ENCODE results near the gene WBP2. TPM values are rescaled to one million over a fixed set of nuclear protein-coding genes. Genes with fewer than 3 reads are reported as not detected.

WBP2 gene
- 160 TPM for total RNA-seq

DNA sequence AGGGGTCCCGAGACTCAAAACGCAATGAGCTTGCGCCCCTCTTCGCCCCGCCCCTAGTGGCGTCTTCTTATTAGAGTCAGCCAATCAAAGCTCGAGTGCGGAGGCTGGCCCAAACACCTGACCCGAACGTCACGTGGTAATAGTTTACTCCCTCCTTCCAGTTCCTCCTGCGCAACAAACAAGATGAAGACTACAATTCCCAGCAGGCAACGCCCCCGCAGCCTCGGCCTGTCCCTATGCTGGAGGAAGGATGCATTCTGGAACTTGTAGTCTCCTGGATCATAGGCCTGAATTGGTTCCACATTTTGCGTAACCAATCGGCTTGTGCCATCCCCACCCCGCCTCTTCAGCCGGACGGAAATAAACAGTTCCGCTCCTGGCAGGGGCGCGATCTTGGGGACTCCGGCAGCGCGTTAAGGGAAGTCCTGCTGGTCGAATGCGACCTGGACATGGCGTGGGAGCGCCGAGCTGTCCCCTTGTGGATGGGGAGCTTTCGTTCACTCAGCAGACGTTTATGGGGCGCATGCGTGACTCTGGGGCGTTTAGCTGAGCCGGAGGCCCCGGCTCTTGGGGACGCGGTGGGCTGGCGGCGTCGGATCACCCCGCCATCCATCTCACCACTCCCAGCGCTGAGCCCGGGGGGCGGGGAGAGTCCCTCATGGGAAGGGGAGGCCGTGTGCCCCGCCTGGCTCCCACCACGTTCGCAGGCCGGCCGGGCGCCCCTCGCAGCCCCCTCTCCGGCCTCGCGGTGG, at the start of gene WBP2:
TSS of gene WBP2 (minus strand) at position 26 of the 752 bp plus-strand sequence. CDS start 38 bp downstream, outside the sequence.
- peak; percentile 99 for DNase-seq (ENCODE audit: low spot score)

DNA sequence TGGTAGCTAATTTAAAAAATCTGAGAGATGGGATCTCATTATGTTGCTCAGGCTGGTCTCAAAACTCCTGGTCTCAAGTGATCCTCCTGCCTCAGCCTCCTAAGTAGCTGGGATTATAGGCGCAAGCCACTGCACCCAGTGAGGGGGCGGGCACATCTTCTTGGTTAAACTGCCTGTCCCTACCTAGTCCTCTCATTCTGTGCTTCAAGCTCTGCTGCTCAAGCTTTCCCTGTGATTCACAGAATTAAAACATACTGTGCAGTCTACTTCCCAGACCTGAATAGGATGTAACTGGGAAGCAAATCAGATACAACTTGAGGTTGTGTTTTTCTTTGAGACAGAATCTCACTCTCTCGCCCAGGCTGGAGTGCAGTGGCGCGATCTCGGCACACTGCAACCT, 47.3 kb upstream of the WBP2 start:
- DNase-seq (ENCODE audit: low spot score): no peak

DNA sequence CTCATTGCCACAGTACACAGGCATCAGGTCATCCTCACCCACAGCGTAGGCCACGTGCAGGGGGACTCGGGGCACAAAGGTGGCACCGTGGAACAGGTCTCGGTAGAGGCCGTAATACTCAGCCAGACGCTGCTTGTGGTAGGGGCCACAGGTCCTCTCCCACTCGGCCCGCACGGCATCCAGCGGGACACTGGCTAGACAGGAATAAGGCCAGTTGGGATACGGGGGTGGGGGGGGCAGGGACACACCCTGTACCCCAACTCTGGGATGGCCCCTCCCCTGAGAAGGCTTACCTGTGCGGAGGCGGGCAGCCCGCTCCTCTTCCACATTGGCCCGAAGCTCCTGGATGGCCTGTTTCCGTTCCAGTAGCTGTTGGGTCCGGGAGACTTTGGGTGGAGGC, 46.6 kb upstream of the WBP2 start:
- no peak for DNase-seq (ENCODE audit: low spot score)

DNA sequence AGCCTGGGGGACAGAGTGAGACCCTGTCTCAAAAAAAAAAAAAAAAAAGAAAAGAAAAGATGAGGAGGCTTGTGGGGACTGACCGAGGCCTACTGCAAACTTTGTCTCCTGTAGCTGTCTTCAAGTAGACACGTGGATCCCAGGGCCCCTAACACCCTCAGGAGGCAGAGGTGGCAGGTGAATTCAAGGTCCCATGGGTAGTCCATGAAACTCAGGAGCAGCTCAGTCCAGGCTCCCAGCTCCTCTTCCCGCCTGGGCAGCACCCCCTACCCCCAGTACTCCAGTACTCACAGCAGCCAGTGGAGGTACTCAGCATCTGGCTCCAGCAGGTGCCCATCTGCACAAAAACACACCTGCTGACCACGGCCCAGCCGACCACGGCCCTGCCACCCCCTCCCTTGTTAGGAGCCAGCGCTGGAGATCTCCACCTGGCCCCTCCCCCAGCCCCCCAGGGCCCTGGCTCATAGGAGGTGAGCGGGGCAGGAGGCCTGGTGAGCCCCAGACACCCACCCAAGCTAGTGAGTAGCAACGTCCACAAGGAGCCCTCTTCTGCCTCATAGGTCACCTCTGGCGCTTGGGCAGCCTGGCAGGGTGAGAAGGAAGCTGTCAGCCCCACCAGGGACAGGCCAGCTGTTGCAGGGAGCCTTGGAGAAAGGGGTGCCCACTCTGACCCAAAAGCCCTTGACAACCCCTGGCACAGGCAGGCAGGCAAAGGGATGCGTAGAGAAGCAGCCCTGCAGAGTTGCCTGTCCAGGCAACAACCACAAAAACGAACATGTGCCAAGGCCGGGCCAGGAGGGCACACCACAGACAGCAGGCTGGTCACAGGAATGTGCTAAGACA, 45.8 kb upstream of the WBP2 start:
- DNase-seq (ENCODE audit: low spot score): no peak

DNA sequence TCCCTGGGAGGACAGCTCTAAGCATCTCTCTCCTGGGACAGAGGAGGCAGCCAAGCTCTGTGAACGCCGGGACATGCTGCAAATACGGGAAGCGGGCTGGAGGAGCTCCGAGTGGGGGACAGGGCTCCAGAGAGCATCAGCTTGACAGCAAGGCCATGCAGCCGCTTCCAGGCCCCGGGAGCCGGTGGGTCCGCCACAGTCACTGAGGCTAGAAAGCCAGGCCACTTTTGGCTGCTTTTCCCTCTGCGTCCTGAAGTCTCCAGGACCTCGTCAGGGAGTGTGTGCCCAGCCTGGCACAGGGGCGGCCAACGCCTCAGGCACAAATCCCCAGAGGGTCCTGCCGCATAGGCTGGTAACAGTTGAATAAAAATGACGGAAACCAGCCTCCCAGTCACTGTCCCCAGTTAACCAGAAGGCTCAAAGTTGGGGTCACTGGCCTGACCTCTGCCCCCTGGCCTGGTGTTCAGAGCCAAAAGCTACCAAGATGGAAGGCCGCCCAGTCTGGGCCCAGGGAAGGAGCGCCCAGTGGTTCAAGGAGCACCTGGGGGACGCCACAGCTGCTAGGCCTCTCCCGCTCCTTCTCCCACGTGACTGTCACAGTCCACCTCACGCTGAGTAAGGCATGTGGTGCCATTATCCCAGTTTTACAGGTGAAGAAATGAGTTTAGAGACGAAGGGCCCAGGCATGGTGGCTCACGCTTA, 44.8 kb upstream of the WBP2 start:
- no peak for DNase-seq (ENCODE audit: low spot score)

DNA sequence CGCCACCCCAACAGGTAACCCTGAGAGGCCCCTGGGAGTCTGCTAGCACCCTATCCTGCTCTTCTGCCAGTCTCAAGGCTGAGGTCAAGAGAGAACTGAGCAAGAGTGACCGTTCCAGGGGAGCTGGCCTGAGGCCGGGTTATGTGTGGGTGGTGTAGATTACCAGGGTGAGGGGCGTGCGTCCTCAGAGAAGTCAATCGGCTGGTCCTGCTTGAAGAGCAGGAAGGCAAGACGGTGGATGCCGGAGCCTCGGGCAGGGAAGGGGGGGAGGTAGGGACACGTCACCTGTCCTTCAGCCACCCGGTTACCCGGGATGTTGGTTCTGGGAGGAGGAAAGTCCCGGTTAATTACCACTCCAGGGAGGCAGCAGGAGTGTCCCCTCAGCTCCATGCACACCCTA, 44.2 kb upstream of the WBP2 start:
- no peak for DNase-seq (ENCODE audit: low spot score)

DNA sequence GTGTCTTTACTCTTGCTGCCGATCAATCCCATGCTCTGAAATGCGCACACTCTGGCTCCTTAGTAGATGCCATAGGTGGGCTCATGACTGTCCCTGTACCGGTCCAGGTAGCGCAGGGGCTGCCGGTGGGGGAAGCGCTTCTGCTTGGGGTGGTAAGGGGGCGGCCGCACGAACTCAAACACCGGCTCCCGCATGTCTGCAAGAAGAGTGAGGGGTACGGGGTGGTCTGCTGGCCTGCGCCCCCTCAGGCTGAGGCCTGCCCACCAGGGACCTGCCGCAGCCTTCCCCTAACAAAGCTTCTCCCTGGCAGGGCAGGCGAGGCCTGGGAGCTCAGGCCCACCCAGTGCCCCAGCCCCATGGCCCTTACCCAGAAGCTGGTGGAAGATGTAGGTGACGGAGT, 43.7 kb upstream of the WBP2 start:
- DNase-seq (ENCODE audit: low spot score): no peak

DNA sequence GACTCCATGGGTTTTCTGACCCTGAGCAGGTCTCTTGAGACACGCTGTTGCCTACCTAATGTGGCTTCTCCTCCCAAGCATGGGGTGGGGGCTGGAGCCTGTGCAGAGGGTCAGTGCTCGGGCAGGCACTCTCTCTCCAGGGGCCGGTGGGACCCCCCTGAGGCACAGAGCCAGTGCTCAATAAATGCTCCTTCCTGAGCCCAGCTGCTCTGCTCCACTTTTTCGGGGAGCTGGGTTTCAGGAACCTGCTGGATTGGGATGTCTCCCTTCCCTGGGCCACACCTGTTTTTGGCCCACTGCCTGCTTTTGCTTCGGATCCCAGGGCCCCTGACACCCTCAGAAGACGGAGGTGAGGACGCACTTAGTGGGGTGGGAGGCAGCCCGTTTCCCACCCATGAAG, 42.9 kb upstream of the WBP2 start:
- no peak for DNase-seq (ENCODE audit: low spot score)

DNA sequence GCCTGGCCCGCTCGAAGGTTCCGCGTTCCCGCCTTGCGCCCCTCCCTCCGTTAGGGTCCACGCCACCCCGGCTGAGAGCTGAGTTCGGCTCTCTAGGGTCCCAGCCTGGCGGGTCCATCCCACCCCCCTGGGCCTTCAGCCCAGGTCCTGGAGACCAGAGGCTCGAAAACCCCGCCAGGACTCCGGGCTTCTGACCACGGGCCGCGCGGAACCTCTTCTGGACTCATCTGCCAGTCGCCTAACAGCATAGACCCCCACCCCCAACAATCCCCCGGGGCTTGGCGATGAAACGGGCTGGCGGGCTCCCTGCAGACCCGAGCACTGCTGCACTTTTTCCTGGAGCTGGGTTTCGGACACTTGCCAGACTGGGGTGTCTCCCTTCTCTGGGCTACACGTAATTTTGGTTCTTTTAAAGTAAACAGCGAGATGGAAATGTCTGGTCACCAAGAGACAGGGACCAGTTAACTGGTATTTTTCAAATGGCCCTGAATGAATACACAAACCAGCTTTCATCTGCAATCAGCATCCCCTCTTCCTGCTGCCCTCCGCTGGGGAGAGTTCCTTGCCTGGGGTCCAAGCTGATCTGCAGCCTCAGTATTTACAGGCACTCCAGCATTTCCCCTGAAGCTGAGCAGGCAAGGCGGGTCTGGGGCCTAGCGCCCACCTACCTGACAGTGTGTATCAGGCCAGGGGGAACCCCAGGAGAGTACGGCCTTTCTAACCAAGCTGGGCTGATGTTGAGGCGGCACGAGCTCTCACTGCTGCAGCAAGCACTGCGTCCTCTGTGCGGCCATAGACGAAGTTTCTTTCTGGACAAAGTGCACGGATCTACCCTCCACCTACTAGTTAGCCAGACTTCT, 42.3 kb upstream of the WBP2 start:
- DNase-seq (ENCODE audit: low spot score): no peak

DNA sequence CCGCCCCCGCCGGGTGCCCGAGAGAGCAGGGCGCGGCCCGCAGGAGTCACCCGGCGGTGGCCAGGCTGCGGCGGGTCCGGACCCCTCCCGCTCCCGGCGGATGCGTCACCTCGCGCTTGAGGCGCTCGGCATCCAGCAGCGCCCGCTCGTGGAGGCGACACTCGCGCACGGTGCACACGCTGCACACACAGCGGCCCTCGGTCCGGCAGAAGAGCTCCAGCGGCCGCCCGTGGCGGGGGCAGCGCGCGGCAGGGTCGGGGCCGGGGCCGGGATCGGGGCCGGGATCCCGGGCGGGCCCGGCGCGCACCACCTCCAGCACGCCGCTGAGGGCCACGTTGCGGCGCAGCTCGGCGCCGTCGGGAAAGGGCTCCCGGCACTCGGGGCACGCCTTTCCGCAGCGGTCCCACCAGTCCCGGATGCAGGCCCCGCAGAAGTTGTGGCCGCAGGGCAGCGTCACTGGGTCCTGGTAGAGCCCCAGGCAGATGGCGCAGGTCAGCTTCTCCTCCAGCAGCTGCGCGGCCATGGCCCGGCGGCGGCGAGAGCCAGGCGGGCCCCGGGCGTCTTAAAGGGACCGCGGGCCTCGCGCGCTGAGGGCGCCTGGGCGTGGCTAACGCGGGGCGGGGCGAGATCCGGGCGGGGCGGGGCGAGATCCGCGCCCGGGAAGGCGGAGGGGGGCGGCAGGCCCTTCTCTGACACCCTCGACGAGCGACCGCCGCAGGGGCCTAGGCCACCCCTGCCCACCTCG, 41.5 kb upstream of the WBP2 start, which contains the start of gene TRIM65:
TSS of gene TRIM65 (minus strand) at position 537 of the 745 bp plus-strand sequence. CDS start at position 523, 14 bp downstream.
- peak; percentile 84 for DNase-seq (ENCODE audit: low spot score)

DNA sequence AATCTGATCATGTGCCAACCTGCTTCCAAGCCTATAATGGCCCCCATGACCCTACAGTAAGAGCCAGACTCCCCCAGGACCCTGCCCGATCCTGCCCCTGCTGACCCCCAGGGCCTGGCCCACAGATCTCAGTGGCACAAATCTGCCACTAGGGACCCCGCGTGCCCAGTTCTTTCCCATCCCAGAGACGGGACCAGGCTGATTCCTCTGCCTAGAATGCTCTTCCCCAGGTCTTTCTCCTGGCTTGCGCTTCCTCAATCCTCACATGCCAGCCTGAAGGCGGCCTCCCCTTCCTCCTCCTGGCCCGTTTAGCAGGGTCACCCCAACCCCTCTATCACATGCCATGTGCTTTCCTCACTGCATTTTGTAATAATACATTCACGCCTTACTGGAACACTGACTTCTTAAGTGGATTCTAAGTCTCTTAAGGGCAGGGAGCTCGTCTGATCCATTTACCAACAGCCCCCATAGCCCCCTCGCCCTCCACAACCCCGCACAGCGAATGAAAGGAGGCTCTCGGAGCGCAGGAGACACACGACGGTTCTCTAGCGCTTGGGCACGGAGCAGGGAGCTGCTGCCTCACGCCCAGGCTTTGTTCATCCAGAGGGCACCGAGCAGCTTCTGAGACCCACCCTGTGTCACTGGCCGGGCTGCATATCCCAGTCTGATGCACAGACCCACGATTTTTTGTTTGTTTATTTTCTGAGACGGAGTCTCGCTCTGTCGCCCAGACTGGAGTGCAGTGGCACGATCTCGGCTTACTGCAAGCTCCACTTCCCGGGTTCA, 40.4 kb upstream of the WBP2 start:
- no peak for DNase-seq (ENCODE audit: low spot score)

DNA sequence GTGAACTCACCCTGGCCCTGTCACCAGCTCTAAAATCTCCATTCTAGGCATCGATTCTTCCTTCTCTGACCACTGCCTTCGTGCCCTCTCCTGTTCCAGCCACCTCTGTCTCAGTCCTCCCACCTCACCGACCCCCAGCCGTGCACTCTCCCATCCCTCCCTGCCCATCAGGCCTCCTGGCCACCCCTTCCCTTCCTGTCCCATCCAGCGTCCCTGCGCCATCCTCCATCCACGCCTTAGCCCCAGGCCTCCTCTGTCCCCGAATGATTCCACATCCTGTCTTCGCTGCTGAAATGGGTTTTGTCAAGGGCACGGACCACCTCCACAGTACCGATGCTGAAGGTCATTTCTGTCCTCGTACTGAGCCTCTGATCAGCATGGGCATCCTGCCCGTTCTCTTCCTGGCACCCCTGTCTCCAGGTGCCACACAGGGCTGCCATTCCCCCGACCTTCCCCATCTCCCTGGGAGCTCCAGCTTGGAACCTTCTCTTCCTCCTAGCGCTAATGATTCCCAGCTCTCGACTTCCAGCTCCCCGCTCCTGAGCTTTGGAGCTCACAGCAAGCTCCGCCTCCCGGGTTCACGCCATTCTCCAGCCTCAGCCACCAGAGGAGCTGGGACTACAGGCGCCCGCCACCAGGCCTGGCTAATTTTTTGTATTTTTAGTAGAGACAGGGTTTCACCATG, 39.1 kb upstream of the WBP2 start:
- no peak for DNase-seq (ENCODE audit: low spot score)

DNA sequence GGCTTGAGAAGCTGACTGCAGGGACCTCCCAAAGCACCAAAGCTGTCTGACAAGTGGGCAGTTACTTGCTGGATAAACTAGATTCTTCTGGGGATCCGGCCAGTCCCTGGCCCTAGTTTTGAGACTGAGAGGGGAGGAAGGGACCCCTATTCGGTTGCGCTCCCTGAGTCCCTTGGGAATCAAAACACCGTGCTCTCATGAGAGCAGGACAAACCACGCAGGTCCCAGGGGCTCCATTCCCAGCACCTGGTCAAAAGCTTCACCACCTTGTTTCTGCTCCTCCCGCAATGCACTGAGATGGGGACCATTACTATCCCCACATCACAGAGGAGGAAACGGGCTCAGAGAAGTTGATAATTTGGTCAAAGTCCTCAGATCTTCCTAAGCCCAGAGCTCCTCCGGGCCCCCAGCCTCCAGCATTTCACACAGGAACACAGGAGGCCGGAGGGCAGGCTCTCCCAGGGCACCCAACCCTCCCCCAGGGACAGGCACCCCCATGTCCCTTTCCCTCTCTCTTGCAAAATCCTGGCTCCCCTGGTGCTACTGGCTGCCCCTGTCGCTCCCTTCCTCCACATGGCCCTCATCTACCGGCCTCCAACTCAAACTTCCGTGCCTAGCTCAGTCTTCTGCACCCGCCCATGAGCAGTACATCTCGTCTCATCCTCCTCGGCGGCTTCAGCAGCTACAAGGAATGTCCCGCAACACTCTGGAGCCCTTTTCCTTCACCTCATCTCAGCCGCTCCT, 38.3 kb upstream of the WBP2 start:
- no peak for DNase-seq (ENCODE audit: low spot score)

DNA sequence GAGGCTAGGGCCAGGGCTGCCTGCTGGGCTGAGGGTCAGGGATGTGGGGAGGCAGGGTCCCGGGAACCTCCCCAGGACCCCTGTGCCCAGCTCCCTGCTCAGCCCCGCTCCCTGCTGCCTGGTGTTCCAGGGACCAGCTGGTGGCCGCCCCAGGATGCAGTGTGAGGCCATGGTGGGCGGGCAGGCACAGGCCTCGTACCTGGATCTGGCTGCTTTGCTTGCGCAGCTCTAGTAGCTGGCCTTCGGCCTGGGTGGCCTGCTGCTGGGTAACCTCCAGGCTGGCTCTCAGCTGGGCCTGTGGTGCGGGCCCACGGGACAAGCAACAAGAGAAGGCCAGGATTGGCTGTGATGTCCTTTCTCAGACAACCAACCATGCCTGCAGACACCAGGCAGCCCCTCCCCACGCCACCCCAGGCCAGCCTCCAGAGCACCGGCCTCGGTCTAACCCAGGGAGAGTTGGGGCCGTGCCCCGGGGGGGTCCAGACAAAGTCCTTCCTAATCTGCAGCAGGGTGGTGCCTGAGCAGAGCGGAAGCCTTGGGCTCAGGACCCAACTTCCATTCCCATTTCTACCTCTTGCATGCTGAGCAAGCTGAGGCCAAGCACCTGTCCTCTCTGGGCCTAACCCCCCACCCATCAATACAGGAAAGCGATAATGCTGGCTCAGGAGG, 37.6 kb upstream of the WBP2 start:
- DNase-seq (ENCODE audit: low spot score): no peak

DNA sequence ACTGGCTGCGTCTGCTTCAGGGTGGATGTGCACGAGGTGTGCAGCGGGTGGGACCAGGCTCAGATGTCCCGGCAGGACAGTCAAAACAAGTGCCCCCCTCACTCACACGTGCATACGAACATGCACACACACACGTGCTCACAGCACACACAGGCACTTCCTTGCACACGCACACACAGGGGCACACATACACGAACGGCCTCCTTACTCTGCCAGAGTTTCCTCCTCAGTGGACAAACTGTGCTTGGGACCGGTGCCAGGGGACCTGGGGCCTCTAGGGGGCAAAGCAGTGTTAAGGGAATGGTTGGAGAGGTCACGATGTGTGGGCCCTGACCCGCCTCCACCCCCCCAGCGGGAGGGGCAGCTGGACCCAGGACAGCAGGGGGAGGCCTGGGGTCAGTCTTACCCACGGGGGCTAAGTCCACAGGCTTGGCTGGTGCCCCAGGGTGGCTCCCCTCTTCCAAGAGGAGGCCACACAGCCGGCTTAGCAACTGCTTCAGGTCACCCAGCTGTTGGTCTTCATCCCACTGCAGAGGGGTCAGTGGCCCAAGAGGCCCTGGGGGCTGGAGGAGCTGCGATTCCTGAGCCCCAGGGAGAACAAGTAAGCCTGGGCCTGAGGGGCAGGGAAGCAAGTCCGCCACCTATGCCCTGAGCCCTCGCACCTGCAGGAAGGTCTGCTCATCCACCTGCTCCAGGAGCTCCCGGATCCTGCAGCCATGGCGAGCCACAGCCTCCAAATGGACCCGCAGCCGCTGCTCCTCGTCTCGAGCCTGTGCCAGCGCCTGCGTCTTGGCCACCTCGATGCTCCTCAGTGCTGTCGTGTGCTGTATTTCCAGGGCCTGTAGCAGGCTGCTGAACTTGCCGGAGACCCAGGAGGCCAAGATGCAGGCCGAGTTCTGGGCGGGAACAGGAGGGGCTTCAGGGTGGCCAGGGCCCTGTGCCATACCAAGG, 36.7 kb upstream of the WBP2 start:
- no peak for DNase-seq (ENCODE audit: low spot score)

DNA sequence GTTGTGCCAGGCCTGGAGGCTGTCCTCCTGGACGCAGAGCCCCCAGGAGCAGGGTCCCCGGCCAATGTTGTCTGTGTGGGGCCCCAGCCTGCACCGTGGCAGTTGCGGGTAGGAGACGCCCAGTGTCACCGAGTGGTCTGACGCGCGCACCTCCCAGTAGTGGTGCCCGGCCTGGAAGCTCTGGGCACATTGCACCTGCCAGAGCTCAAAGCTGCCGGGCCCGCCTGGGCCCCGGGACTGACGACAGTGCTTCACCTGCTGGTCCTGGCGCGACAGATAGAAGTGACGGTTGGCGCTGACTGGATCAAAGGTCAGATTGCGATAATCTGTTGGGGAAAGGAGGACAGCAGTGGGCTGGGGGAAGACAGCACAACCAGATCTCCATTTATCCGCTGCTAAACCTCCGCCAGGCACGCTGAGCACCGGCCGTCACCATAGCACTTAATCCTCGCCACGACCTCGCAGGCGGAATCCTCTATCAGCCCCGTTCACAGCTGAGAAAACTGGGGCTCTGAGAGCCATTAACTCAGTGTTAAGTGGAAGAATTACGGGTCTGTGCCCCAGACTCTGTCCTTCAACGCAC, 36.0 kb upstream of the WBP2 start:
- DNase-seq (ENCODE audit: low spot score): no peak
